Smooth muscle cell (in vitro differentiated cells): ENCODE results near the gene CPEB1. TPM values are rescaled to one million over a fixed set of nuclear protein-coding genes. Genes with fewer than 3 reads are reported as not detected.

ENCODE experiments used
- DNase-seq: peaks from one replicate; lab custom pipeline; 2025; ENCODE audit not compliant: unreplicated experiment; lab: John Stamatoyannopoulos, UW
- H2AFZ ChIP-seq: fragments of 200-600 bp; sonication (generic); 2 replicates; pipeline ENCODE4 v1.6.0; 2016; ENCODE audit warnings: antibody characterized with exemption, low read depth, mild to moderate bottlenecking
- H3F3A ChIP-seq: fragments of 200-600 bp; sonication (generic); 2 replicates; pipeline ENCODE4 v1.6.0; 2017; ENCODE audit warnings: antibody characterized with exemption, low read depth
- H3K27ac ChIP-seq: fragments of 200-600 bp; sonication (generic); 2 replicates; pipeline ENCODE4 v1.5.1; 2016; ENCODE audit warnings: low read depth, mild to moderate bottlenecking
- H3K27me3 ChIP-seq: fragments of 200-600 bp; sonication (generic); 2 replicates; pipeline ENCODE4 v1.6.1; 2016; ENCODE audit warnings: low read depth, mild to moderate bottlenecking
- H3K36me3 ChIP-seq: fragments of 200-600 bp; sonication (generic); 2 replicates; pipeline ENCODE4 v1.5.1; 2016; ENCODE audit warnings: low read depth
- H3K4me1 ChIP-seq: fragments of 200-600 bp; sonication (generic); 2 replicates; pipeline ENCODE4 v1.5.1; 2016; ENCODE audit warnings: low read depth
- H3K4me2 ChIP-seq: fragments of 200-600 bp; sonication (generic); 2 replicates; pipeline ENCODE4 v1.6.0; 2016; ENCODE audit warnings: mild to moderate bottlenecking
- H3K4me3 ChIP-seq: fragments of 200-600 bp; sonication (generic); 2 replicates; pipeline ENCODE4 v1.5.1; 2016; ENCODE audit warnings: mild to moderate bottlenecking
- H3K79me2 ChIP-seq: fragments of 200-600 bp; sonication (generic); 2 replicates; pipeline ENCODE4 v1.6.0; 2016; ENCODE audit warnings: low read depth, mild to moderate bottlenecking
- H3K9ac ChIP-seq: fragments of 200-600 bp; sonication (generic); 2 replicates; pipeline ENCODE4 v1.6.0; 2016; ENCODE audit warnings: low read depth
- H3K9me3 ChIP-seq: fragments of 200-600 bp; sonication (generic); replicated peaks from 2 replicates; pipeline ENCODE4 v1.5.1; 2016; ENCODE audit warnings: low read depth
- H4K20me1 ChIP-seq: fragments of 200-600 bp; sonication (generic); 2 replicates; pipeline ENCODE4 v1.6.0; 2016; ENCODE audit warnings: low read depth
- CTCF ChIP-seq: fragments of 200-600 bp; sonication (generic); IDR thresholded peaks from 2 replicates; pipeline ENCODE4 v1.5.1; 2017; ENCODE audit warnings: borderline replicate concordance, mild to moderate bottlenecking, antibody characterized with exemption; ENCODE audit not compliant: insufficient read depth, poor library complexity, severe bottlenecking
- WGBS: methylation state at CpG from one replicate; pipeline ENCODE4 v1.1.7; 2016; ENCODE audit warnings: low lambda C conversion rate; 5-methylcytosine and 5-hydroxymethylcytosine counted together
- polyA plus RNA-seq: library from polyadenylated mRNA; unstranded; fragments of >200 nt; fragmentation: Nextera tagmentation; extraction: Ambion mirVana; gene quantifications from 2 replicates; pipeline ENCODE4 v1.2.1, GENCODE V29; 2016
- total RNA-seq: library from RNA; depleted of rRNA; stranded (reverse); fragments of >200 nt; gene quantifications from 2 replicates; pipeline ENCODE4 v1.2.3, GENCODE V29; 2014

The CPEB1 gene
- total and polyA plus RNA-seq, 2 experiments from 2014 or later = 5.8 to 9.8 TPM

- Histone ChIP-seq H3K9ac (no peak overlapping the region), H3K36me3 (no peaks in the 10 kb centered on the region), H2AFZ (no peak overlapping the region), H3K9me3 (no peaks in the 10 kb centered on the region), H4K20me1 (no peaks in the 10 kb centered on the region), H3K79me2 (no peaks in the 10 kb centered on the region), H3K4me1 (no peaks in the 10 kb centered on the region), H3K27ac (no peak overlapping the region), H3F3A (no peaks in the 10 kb centered on the region), H3K27me3 (peaks cover 45% of the 10 kb centered on the region), H3K4me2 (no peak overlapping the region), H3K4me3 (no peak overlapping the region)
- no peak for DNase-seq
- no peak for TF ChIP-seq CTCF
- 89% methylated on average over 7 of the region's 7 CpGs for WGBS
Measured at GRCh38 chr15:82677720-82678323, 30.7 kb upstream of the CPEB1 start.

- Histone ChIP-seq H3K4me1 (no peaks in the 10 kb centered on the region), H3K4me3 (no peak overlapping the region), H3K9me3 (no peaks in the 10 kb centered on the region), H3K27me3 (peaks cover 25% of the 10 kb centered on the region), H3K79me2 (no peaks in the 10 kb centered on the region), H3F3A (no peaks in the 10 kb centered on the region), H3K9ac (no peak overlapping the region), H4K20me1 (no peaks in the 10 kb centered on the region), H3K27ac (no peak overlapping the region), H3K4me2 (no peak overlapping the region), H3K36me3 (no peaks in the 10 kb centered on the region), H2AFZ (no peak overlapping the region)
- WGBS = 89% methylated on average over 2 of the region's 2 CpGs
- no peak for TF ChIP-seq CTCF
- no peak for DNase-seq
Measured at GRCh38 chr15:82674873-82675272, 27.7 kb upstream of the CPEB1 start.

- Histone ChIP-seq H3K27me3 (no peaks in the 10 kb centered on the region), H3K36me3 (no peaks in the 10 kb centered on the region), H3K4me2 (no peak overlapping the region), H3F3A (no peaks in the 10 kb centered on the region), H3K4me3 (no peak overlapping the region), H3K79me2 (no peaks in the 10 kb centered on the region), H4K20me1 (no peaks in the 10 kb centered on the region), H3K9ac (no peak overlapping the region), H3K4me1 (no peaks in the 10 kb centered on the region), H2AFZ (no peak overlapping the region), H3K27ac (no peak overlapping the region), H3K9me3 (no peaks in the 10 kb centered on the region)
- DNase-seq = no peak
- TF ChIP-seq CTCF = no peak
- WGBS = 90% methylated on average over 4 of the region's 4 CpGs
Measured at GRCh38 chr15:82670699-82671098, 23.5 kb upstream of the CPEB1 start.

GRCh38 chr15:82666606-82667005, 19.4 kb upstream of the CPEB1 start:
- Histone ChIP-seq H3K36me3 (no peaks in the 10 kb centered on the region), H3K4me2 (no peak overlapping the region), H3K27ac (no peak overlapping the region), H3K9me3 (no peaks in the 10 kb centered on the region), H3K4me1 (no peaks in the 10 kb centered on the region), H4K20me1 (no peaks in the 10 kb centered on the region), H2AFZ (no peak overlapping the region), H3K27me3 (no peaks in the 10 kb centered on the region), H3K79me2 (no peaks in the 10 kb centered on the region), H3F3A (no peaks in the 10 kb centered on the region), H3K4me3 (no peak overlapping the region), H3K9ac (no peak overlapping the region)
- TF ChIP-seq CTCF = no peak
- 96% methylated on average over 10 of the region's 10 CpGs for WGBS
- DNase-seq = no peak
